NB4 (cell line): ENCODE measurements around the gene MYH9.

Experiments
- CTCF ChIP-seq: IDR thresholded peaks from one replicate; pipeline ENCODE4 v1.5.1; 2012; ENCODE audit warnings: low read depth, low read length
- POLR2A ChIP-seq: IDR thresholded peaks from 2 replicates; pipeline ENCODE4 v1.6.1; 2011; ENCODE audit warnings: mild to moderate bottlenecking; ENCODE audit not compliant: insufficient read length; ENCODE audit errors: extremely low read depth

- TF ChIP-seq CTCF = no peak
- TF ChIP-seq POLR2A = no peak
Observed at GRCh38 chr22:36383110-36383581, 4.6 kb downstream of the MYH9 start.
